HG03025 (cell line): ENCODE results near the gene CCDC154.
"Not testable (repeated sequence)": the region's sequence is repeated elsewhere in the genome, so short reads cannot be mapped to it uniquely, and the experiment has no call there.

Source experiments
- ATAC-seq: cut with Tn5 transposase; IDR thresholded peaks from one replicate; pipeline ENCODE4 v1.9.1; 2021; ENCODE audit warnings: mild to moderate bottlenecking, moderate library complexity; ENCODE audit not compliant: unreplicated experiment, low FRiP score

Gene CCDC154

DNA sequence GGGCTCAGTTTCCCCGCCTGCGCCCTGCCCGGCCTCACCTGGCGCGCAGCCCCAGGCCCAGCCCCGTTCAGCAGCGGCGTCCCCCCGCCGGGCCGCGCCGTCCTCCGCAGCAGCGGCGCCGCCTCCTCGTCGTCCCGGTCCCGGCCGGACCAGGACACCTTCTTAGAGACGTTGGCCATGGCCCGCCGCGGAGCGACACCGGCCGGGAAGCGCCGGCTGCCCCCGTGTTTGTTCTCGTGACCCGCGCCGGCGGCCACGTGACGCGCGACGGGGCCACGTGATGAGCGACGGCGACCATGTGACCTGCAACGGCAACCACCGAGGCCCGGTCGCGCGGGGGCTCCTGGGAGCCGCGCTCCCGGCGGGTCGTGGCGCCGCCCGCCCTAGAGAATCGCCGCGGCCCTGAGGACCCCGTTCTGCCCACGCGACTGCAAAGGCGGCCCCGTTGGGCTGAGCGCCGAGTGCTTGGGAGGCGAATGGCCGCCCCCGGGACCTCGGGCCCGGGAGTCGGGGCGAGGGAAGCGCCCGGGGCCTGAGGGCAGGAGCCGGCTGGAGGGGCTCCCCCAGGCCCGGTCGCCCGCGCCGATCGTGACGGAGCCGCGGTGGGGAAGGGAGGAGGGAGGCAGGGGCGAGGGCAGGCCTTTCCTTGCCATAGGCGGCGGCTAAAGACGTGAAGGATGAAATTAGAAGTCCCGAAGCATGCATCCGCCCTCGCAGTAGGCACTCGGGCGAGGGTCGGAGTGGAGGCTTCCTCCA lies 30.6 kb upstream of the CCDC154 start, which contains the start of gene CLCN7:
Gene CLCN7 (minus strand): TSS at position 233 of the 756 bp plus-strand sequence. CDS start 54 bp downstream, at position 179.
- peak; percentile 68 for ATAC-seq

GRCh38 chr16:1474082-1474795 lies 29.9 kb upstream of the CCDC154 start:
- peak; percentile 8 for ATAC-seq

GRCh38 chr16:1472974-1473373 lies 28.6 kb upstream of the CCDC154 start:
- ATAC-seq: no peak

- ATAC-seq: no peak
These were observed 27.3 kb upstream of the CCDC154 start for GRCh38 chr16:1471569-1472194.

GRCh38 chr16:1470481-1471251 lies 26.3 kb upstream of the CCDC154 start:
- no peak for ATAC-seq

DNA sequence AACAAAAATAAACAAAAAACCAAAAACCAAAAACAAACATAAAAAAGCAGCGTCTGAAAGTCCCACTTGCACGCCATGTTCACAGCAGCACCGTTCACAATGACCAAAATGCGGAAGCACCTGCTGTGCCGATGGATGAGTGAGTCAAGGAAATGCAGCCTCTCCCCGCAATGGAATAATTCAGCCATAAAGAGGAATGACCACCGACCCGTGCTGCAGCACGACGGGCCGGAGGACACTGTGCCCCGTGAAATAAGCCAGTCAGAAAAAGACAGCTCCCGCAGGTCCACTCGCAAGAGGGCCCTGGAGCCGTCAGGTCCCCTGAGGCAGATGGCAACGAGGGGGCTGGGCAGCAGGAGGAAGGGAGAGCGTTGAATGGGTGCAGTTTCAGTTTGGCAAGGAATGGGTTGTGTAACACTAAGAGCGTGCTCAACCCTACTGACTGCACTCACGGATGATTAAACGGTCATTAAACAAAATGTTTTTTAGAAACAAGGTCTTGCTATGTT lies 25.4 kb upstream of the CCDC154 start:
- ATAC-seq: no peak

GRCh38 chr16:1469141-1469540 lies 24.8 kb upstream of the CCDC154 start:
- not testable (repeated sequence) for ATAC-seq

- ATAC-seq: no peak
These were observed 24.1 kb upstream of the CCDC154 start for GRCh38 chr16:1468426-1468810.

DNA sequence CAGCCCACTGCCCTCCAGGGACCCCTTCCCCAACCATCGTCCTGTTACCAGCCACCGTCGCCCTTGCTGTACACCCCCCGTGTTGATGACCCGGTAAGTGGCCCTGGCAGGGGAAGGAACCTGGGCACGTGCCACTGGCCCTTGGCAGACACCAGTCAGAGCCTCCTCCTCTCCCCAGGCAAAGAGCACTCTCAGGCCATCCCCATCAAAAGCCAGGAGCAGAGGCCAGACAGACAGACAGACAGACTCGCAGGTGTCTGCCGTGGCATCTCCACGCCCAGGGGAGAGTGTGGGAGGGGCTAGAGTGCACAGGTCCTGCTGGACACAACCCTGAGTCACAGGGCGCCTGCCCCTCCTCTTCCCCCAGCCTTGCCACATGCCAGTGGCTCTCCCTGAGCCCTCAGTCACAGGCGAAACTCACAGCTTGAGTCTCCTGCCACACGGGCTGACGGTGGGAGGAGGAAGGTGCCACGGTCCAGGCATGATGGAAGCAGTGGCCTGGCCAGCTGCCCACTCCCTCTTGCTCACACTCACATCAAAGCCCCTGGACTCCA lies 22.7 kb upstream of the CCDC154 start:
- ATAC-seq: no peak

DNA sequence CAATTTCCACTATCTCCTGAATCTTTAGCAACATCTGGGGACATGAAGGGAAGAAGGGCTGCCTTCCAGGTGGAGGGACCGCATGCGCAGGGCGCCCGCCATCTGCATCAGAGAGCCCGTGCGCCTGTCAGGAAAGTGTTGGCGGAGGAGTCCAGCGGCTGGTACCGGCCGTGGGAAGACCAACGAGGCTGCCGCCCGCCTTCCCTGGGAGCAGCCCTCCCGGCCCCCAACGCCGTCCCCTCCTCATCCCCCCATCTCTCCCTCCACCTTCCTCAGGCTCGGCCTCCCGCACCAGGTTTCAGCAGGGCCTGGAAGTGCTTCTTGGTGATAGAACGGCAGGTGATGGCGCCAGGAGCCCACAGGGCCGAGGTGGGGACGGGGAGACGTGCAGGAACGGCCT lies 21.7 kb upstream of the CCDC154 start:
- ATAC-seq: no peak

GRCh38 chr16:1465567-1465915 lies 21.2 kb upstream of the CCDC154 start:
- ATAC-seq: no peak

- ATAC-seq: no peak
These were observed 20.7 kb upstream of the CCDC154 start for GRCh38 chr16:1464894-1465566.

- ATAC-seq: no peak
These were observed 20.0 kb upstream of the CCDC154 start for GRCh38 chr16:1464196-1464893.

GRCh38 chr16:1461146-1461545 lies 16.8 kb upstream of the CCDC154 start:
- ATAC-seq: no peak

- ATAC-seq: no peak
These were observed 16.3 kb upstream of the CCDC154 start for GRCh38 chr16:1460602-1461138.

- no peak for ATAC-seq
These were observed 15.6 kb upstream of the CCDC154 start for GRCh38 chr16:1459967-1460366.

- no peak for ATAC-seq
These were observed 14.6 kb upstream of the CCDC154 start for GRCh38 chr16:1458977-1459341.

GRCh38 chr16:1458336-1458976 lies 14.1 kb upstream of the CCDC154 start:
- no peak for ATAC-seq
